ENCODE measurements around the gene TGFB1. TPM values are rescaled to one million over a fixed set of nuclear protein-coding genes. Genes with fewer than 3 reads are reported as not detected.

TGFB1 gene
- total and polyA plus RNA-seq, 9 of the 15 experiments (the other 6 are each of a cell fraction or from before 2014, with no cell fraction given) = 0.24 to 159 (median 17.2) TPM

DNA sequence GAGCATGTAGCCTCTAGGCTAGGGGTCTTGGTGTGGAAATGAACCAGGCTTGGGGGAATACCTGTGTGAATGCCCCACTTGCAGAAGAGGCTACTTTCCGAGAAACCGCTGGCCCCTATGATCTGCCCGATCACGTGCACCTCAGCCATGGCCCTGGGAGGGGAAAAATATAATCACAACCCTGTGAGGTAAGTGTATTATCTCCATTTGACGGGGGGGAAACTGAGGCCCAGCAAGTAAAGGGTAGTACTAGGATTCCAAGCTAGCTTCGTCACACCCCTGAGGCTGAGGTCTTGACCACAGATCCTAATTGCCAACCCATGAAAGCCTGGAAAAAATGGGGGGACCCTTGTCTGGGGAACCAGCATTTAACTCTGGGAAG lies 9.6 kb upstream of the TGFB1 start (continued):
- no peak for TF ChIP-seq NFYB (IDR thresholded peaks at IDR 0.05; ENCODE audit: extremely low read depth, insufficient read length)
- TF ChIP-seq, protein P1, sequence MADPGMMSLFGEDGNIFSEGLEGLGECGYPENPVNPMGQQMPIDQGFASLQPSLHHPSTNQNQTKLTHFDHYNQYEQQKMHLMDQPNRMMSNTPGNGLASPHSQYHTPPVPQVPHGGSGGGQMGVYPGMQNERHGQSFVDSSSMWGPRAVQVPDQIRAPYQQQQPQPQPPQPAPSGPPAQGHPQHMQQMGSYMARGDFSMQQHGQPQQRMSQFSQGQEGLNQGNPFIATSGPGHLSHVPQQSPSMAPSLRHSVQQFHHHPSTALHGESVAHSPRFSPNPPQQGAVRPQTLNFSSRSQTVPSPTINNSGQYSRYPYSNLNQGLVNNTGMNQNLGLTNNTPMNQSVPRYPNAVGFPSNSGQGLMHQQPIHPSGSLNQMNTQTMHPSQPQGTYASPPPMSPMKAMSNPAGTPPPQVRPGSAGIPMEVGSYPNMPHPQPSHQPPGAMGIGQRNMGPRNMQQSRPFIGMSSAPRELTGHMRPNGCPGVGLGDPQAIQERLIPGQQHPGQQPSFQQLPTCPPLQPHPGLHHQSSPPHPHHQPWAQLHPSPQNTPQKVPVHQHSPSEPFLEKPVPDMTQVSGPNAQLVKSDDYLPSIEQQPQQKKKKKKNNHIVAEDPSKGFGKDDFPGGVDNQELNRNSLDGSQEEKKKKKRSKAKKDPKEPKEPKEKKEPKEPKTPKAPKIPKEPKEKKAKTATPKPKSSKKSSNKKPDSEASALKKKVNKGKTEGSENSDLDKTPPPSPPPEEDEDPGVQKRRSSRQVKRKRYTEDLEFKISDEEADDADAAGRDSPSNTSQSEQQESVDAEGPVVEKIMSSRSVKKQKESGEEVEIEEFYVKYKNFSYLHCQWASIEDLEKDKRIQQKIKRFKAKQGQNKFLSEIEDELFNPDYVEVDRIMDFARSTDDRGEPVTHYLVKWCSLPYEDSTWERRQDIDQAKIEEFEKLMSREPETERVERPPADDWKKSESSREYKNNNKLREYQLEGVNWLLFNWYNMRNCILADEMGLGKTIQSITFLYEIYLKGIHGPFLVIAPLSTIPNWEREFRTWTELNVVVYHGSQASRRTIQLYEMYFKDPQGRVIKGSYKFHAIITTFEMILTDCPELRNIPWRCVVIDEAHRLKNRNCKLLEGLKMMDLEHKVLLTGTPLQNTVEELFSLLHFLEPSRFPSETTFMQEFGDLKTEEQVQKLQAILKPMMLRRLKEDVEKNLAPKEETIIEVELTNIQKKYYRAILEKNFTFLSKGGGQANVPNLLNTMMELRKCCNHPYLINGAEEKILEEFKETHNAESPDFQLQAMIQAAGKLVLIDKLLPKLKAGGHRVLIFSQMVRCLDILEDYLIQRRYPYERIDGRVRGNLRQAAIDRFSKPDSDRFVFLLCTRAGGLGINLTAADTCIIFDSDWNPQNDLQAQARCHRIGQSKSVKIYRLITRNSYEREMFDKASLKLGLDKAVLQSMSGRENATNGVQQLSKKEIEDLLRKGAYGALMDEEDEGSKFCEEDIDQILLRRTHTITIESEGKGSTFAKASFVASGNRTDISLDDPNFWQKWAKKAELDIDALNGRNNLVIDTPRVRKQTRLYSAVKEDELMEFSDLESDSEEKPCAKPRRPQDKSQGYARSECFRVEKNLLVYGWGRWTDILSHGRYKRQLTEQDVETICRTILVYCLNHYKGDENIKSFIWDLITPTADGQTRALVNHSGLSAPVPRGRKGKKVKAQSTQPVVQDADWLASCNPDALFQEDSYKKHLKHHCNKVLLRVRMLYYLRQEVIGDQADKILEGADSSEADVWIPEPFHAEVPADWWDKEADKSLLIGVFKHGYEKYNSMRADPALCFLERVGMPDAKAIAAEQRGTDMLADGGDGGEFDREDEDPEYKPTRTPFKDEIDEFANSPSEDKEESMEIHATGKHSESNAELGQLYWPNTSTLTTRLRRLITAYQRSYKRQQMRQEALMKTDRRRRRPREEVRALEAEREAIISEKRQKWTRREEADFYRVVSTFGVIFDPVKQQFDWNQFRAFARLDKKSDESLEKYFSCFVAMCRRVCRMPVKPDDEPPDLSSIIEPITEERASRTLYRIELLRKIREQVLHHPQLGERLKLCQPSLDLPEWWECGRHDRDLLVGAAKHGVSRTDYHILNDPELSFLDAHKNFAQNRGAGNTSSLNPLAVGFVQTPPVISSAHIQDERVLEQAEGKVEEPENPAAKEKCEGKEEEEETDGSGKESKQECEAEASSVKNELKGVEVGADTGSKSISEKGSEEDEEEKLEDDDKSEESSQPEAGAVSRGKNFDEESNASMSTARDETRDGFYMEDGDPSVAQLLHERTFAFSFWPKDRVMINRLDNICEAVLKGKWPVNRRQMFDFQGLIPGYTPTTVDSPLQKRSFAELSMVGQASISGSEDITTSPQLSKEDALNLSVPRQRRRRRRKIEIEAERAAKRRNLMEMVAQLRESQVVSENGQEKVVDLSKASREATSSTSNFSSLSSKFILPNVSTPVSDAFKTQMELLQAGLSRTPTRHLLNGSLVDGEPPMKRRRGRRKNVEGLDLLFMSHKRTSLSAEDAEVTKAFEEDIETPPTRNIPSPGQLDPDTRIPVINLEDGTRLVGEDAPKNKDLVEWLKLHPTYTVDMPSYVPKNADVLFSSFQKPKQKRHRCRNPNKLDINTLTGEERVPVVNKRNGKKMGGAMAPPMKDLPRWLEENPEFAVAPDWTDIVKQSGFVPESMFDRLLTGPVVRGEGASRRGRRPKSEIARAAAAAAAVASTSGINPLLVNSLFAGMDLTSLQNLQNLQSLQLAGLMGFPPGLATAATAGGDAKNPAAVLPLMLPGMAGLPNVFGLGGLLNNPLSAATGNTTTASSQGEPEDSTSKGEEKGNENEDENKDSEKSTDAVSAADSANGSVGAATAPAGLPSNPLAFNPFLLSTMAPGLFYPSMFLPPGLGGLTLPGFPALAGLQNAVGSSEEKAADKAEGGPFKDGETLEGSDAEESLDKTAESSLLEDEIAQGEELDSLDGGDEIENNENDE (IDR thresholded peaks at IDR 0.05; ENCODE audit: low read depth, low read length) = no peak
- TF ChIP-seq, protein P2, sequence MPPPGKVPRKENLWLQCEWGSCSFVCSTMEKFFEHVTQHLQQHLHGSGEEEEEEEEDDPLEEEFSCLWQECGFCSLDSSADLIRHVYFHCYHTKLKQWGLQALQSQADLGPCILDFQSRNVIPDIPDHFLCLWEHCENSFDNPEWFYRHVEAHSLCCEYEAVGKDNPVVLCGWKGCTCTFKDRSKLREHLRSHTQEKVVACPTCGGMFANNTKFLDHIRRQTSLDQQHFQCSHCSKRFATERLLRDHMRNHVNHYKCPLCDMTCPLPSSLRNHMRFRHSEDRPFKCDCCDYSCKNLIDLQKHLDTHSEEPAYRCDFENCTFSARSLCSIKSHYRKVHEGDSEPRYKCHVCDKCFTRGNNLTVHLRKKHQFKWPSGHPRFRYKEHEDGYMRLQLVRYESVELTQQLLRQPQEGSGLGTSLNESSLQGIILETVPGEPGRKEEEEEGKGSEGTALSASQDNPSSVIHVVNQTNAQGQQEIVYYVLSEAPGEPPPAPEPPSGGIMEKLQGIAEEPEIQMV (tag; conservative IDR thresholded peaks at IDR 0.05; ENCODE audit: low read depth) = no peak
- no peak for TF ChIP-seq U2AF1 (optimal IDR thresholded peaks at IDR 0.05; ENCODE audit: low read depth, low read length)
- TF ChIP-seq, protein P3, sequence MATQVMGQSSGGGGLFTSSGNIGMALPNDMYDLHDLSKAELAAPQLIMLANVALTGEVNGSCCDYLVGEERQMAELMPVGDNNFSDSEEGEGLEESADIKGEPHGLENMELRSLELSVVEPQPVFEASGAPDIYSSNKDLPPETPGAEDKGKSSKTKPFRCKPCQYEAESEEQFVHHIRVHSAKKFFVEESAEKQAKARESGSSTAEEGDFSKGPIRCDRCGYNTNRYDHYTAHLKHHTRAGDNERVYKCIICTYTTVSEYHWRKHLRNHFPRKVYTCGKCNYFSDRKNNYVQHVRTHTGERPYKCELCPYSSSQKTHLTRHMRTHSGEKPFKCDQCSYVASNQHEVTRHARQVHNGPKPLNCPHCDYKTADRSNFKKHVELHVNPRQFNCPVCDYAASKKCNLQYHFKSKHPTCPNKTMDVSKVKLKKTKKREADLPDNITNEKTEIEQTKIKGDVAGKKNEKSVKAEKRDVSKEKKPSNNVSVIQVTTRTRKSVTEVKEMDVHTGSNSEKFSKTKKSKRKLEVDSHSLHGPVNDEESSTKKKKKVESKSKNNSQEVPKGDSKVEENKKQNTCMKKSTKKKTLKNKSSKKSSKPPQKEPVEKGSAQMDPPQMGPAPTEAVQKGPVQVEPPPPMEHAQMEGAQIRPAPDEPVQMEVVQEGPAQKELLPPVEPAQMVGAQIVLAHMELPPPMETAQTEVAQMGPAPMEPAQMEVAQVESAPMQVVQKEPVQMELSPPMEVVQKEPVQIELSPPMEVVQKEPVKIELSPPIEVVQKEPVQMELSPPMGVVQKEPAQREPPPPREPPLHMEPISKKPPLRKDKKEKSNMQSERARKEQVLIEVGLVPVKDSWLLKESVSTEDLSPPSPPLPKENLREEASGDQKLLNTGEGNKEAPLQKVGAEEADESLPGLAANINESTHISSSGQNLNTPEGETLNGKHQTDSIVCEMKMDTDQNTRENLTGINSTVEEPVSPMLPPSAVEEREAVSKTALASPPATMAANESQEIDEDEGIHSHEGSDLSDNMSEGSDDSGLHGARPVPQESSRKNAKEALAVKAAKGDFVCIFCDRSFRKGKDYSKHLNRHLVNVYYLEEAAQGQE (IDR thresholded peaks at IDR 0.05; ENCODE audit: borderline replicate concordance) = no peak
- TF ChIP-seq, protein P3 (CRISPR knock-in tag; IDR thresholded peaks at IDR 0.05; ENCODE audit: low read depth) = no peak
- TF ChIP-seq CEBPB (tag; IDR thresholded peaks at IDR 0.05) = no peak
